T-helper 1 cell (primary cell): ENCODE measurements around the gene TTC22.

Source experiments
- DNase-seq, 5 donors: peaks; one replicate each; pipeline ENCODE4 v3.0.0-alpha.2; 2012 to 2020

Gene TTC22

DNA sequence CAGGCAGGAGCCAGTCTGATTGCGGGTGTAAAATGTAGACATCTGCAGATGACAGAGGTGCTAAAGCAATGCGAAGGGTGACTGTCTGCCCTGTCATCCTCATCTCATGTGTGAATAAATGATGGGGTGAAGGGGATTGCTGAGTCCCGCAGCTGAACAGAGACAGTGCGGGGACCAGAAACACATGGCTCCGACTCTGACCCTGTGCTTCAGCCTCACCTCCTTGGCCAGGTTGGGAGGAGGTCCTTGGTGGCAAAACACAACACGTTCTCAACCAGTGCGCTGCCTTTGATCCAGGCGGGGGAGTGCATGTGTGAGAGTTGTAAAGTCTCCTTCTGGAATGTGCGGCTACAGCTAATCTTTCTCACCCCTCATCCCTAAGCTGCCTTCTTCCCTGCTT is 32.0 kb upstream of the TTC22 start:
- no peak for DNase-seq

DNA sequence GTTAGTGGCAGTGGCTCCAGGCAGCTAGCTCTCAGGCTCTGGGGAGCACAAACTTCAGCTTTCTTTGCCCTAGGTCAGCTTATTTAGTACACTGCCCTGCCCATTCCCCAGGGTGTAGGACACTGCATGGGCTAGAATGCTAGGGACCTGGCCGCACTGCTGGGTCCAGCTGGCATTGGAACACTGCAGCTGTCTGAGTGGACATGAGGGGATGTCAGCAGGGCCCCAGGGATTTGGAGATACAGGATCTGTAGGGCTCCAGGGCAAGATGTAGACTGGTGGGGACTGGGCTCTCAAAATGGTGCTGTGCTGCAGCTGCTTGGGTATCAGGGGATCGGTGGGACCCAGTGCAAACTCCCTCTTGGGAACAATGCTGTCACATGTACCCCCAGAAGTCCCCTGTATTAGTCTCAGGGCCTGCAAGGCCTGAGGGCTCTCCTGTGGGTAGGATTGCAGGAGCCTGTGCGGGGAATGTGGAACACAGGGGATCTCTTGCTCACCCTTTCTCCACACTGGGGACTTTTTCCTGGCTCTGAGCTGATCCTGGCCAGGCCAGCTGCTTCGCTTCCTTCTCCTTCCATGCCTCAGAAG is 25.2 kb upstream of the TTC22 start:
- no peak for DNase-seq

GRCh38 chr1:54825696-54826095 is 24.6 kb upstream of the TTC22 start:
- DNase-seq, result no peak

DNA sequence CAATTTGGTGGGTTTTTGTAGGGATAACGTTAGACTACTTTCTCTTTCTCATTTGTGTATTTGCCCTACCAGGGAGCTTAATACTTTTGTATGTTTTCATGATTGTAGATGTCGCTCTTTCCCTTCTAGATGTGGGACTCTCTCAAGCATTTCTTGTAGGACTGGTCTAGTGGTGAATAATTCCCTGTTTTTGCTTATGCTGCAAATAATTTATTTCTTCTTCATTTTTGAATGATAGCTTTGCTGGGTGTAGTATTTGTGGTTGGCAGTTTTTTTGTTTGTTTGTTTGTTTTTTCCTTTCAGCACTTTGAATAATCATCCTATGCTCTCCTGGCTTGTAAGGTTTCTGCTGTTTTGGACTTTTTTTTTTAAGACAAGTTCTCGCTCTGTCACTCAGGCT is 22.5 kb upstream of the TTC22 start:
- DNase-seq, result no peak

DNA sequence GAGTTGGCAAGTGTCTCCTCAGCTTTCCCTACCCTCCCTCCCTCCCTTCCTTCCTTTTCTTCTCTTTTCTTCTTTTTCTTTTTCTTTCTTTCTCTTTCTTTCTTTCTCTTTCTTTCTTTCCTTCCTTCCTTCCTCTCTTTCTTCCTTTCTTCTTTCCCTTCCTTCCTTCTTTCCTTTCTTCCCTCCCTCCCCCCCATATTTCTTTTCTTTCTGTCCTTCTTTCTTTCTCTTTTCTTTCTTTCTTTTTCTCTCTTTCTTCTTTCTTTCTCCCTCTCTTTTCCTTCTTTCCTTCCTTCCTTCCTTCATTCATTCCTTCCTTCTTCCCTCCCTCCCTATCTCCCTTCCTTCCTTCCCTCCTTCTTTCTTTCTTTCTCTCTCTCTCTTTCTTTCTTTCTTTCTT is 18.6 kb upstream of the TTC22 start:
- no peak for DNase-seq

- no peak for DNase-seq
These were observed 18.0 kb upstream of the TTC22 start for GRCh38 chr1:54819195-54819536.

DNA sequence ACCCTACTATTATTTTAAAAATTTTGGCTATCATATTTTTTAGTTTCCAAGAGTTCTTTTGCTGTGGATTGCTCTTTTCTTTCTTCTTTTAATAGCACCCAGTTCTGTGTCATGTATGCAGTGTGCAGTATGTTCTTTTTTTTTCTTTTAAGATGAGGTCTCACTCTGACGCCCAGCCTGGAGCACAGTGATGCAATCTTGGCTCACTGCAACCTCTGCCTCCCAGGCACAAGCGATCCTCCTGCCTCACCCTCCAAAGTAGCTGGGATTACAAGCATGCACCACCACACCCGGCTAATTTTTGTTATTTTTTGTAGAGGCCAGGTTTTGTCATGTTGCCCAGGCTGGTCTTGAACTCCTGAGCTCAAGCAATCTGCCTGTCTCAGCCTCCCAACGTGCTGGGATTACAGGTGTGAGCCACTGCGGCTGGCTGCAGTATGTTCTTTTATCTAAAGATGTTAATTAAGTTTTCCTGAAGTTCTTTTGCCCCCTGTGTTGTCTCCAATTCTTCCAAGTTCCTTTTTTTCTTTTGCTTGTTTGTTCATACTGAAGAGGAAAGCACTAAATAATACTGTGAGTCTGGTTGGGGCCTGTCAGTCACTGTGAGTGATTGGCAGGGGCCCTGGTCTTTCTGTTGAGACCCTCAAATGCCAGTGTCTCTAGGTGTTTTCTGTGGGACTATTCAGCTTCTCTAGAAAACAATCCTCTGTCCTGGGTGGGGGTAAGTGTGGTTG is 17.5 kb upstream of the TTC22 start:
- no peak for DNase-seq

DNA sequence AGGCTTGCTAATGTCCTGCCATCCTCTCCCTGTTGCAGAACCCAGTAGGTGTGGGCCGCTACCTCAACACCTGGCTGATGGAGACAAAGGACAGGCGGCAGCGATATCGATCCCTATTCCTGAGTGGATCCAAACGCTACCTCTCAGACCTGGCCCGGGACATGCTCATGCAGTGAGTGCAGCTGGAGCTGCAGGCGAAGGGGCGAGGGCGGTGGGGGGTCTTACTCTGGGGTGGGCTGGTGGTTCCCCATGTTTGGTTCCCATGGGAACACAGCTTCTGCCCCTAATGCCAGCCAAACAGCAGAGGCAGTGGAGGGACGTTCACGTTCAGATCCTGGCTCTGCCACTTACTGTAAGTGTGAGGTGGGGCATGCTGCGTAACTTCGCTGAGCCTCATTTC is 15.8 kb upstream of the TTC22 start:
- no peak for DNase-seq

GRCh38 chr1:54816130-54816529 is 15.0 kb upstream of the TTC22 start:
- DNase-seq, result no peak

- no peak for DNase-seq
These were observed 14.2 kb upstream of the TTC22 start for GRCh38 chr1:54815086-54815876.

DNA sequence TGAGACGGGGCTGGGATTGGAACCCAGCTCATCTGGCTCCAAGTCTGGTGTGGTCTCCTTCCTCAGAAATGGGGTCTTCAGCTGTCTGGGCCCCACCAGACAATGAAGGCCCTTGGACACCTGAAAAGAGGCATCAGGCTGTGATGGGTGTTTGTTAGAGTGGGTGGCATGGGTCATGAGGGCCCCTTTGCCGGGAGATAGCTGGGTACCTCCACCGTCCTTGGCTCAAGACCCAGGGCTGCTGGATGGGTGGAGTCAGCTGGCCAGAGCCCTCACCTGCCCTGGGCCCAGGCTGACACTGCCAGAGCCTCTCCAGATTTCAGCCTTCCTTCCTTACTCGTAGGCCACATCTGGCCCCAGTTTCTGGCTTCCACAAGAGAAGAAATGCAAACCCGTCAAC is 13.4 kb upstream of the TTC22 start:
- no peak for DNase-seq

DNA sequence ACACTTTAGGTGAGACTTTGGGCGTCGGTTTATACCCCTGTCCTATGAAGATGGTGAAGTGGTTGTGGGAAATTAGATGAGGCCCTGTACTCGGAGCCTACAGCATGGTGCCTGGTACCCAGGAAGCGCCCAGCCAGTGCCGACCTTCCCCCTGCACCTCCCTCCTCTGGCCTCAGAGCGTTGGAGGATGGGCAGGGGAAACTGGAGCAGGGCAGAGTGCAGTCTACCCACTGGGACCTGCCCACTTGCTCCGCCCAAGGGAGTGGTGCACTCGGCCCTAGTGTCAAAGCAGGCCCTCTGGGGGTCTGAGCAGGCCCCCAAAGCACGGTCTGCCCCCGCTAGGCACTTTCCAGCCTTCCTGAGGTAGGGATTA is 13.0 kb upstream of the TTC22 start:
- no peak for DNase-seq

DNA sequence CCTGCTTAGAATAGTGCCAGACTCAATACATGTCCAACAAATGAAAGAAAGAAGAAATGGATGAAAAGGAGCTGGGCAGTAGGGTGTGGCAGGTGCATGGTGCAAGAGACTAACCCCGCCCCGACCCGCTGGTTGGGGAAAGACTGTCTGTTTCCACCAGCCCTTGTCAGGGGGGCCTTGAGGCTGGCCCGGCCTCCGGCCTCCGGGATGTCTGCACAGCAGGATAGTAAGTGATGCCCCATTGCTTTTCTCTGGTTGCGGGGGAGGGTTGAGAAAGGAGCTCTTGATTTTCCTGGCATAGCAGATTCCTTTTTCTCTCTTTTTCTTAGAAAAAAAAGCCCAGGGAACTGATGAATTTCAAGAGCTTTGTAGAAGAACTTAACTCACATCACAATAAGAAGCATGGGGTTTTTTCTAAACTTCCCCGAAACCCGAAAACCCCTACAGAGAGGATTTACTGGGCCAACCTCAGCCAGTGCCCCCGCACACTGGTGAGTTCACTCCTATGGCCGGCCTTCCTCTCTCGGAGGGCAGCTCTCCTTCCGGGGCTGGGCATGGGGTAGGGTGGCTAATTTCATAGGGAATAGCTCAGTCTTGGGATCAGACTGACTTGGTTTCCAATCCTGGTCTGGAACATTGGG is 12.5 kb upstream of the TTC22 start:
- no peak for DNase-seq

DNA sequence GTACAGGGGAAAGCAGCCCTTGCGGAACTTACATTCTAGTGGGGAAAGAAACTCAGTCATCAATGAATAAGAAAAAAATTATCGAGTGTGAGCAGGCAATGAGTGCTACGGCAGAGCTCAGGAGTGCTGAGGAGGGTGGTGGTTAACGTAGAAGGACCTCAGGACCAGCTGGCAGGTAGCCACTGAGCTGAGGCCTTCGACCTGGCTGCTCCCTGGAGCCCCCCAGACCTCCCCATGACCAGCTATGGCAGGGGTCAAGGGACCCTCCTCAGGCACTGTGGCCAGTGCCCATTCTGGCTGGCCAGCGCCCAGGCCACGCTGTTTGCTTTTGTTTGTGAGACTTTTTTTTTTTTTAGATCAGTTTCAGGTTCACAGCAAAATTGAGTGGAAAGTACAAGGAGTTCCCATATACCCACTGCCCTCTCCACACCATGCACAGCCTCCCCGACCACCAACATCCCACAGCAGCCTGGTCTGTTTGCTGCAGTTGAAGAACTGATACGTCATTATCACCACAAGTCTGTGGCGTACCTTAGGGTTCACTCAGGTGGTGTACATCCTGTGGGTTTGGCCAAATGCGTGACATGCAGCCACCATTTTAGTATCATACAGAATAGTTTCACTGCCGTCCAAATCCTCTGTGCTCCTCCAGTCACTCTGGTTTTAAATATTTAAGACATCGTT is 11.8 kb upstream of the TTC22 start:
- peak in 1 of 5 donors; percentile 43 for DNase-seq

DNA sequence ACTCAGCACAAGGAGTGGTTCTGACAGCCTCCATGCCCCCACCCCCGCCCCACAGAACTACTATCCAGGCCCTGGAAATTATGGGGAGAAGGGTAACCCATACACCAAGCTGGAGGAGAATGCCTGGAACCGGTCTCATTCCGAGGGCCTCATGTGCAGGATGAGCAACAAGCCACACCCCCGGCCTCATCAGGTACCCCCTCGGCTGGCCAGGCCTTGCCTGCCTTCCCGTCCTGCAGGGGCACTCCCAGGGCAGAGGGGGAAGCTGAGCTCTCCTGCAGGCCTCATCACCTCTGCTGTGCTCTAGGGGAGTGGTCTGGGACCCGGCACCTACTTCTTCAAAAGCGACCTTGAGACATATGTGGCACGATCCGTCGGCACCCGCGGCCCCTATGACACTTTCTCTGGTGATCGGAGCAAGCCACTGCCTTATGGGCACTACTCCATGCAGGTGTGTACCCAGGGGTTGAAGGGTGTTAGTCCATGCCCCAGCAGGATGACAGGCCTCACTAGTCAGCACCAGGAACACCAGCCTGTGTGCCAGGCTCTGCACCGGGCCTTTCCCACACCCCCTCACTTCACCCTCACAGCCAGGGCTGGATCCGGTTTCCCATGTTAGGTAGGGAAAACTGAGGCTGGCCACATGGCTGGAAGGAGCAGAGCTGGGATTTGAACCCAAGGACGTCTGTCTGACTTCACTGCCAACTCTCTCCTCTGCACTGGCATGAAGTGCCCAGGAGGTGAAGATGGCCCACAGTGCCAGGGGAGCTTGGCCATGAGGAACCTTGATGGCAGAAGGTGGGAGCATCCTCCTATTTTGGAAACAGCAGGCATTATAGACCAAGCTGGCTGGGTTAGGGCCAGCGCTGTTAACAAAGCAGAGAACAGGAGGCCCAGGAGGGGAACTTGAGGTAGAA is 10.9 kb upstream of the TTC22 start:
- DNase-seq, result no peak

DNA sequence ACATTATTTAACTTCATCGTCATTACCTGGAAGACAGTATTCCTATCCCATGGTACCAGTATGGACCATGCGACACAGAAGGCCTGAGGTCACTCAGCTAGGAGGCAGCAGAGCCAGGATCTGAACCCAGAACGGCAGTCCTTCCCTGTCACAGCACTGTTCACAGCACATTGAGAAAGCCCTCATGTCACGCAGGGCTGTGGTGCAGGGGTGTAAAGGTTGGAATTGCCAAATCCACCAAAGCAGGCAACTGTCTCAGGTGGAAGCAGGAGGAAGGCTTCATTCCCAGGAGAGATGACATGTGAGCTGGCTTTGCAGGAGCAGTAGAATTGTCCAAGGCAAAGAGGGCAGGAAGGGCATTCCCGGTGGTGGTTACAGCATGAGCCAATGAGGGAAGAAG is 9.9 kb upstream of the TTC22 start:
- DNase-seq, result no peak

GRCh38 chr1:54810153-54810942 is 9.2 kb upstream of the TTC22 start:
- peak in 4 of 5 donors; percentile 40 to 61 (median 49) for DNase-seq

DNA sequence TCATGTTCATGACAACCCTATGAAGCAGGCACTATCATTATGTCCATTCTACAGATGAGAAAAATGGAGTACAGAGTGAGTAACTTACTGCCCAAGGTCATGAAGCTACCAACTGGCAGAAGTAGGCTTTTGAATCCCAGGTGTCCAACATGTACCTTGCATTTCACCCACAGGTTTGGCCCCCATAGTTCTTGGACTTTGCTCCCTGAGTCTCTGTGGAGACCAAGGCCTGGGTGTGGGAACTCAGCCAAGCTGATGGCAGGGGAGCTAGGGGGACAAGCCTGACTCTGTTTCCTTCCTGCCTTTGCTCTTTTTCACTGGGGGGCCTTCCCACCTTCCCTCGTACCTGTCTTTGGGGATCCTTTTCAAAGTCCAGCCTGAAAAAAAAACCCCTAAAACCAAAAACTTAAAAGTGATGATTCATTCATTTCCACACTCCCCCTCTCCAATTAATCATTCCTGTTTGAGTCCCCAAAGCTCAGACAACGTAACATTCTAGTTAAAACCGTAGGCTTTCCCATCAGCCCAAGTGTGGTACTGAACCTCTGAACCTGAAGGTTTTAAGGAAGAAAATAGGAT is 8.5 kb upstream of the TTC22 start:
- DNase-seq, result no peak

- no peak for DNase-seq
These were observed 7.5 kb upstream of the TTC22 start for GRCh38 chr1:54808443-54809207.

DNA sequence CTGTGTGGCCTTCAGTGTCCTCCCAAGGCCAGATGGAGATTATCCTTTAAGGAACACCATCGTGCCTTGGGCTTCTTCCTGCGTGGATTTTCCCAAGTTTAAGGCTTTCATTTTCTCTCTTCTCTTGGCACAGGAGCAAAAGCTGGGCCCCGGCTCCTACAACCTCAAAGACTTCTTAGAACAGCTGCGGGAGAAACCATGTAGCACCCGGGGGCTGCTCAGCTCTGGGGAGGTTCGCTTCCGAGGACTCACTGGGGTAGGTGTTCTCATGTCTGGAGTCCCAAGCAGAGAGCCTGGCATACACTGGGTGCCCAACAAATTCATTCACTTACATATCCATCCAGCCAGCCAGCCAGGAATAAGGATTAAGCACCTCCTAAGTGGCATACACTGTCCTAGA is 6.6 kb upstream of the TTC22 start:
- DNase-seq, result no peak
